B cell (primary cell): ENCODE data around the gene AAK1. TPM values are rescaled to one million over a fixed set of nuclear protein-coding genes. Genes with fewer than 3 reads are reported as not detected.

ENCODE experiments used
- ATAC-seq: fragments of 200-7000 bp; cut with Tn5 transposase; one replicate; pipeline ENCODE4 v1.10.0; 2021; ENCODE audit warnings: low read depth, mild to moderate bottlenecking, moderate number of reproducible peaks, moderate library complexity
- CTCF ChIA-PET: fragments of 350-600 bp; sonication (Branson Sonifier 250); formaldehyde crosslinking; loops from one replicate; lab custom pipeline; 2021; ENCODE audit warnings: antibody characterized with exemption, inconsistent platforms; lab: Charles Lee
- POLR2A ChIA-PET: fragments of 350-600 bp; sonication (Branson Sonifier 250); formaldehyde crosslinking; loops from one replicate; lab custom pipeline; 2021; ENCODE audit warnings: antibody characterized with exemption; lab: Charles Lee
- DNase-seq: peaks from one replicate; pipeline ENCODE4 v3.0.0; 2013
- H2AFZ ChIP-seq: 2 replicates; pipeline ENCODE4 v1.6.1; 2012; ENCODE audit warnings: mild to moderate bottlenecking, low read depth, low read length; ENCODE audit not compliant: insufficient read depth, poor library complexity, severe bottlenecking
- H3K27ac ChIP-seq, 2 donors: 1 replicate in 1 of 2; 2 replicates in 1 of 2; pipeline ENCODE4 v1.5.1; 2012 to 2013; ENCODE audit warnings: low read length in 2 of 2, mild to moderate bottlenecking in 2 of 2, moderate library complexity in 1 of 2
- H3K27me3 ChIP-seq, 4 experiments: fragments of 200-600 bp in 1 of 4; sonication (generic) in 1 of 4; replicated peaks in 1 of 4; 1 replicate in 2 of 4; 2 replicates in 2 of 4; pipeline versions ENCODE4 v1.6.1 to v1.7.0; 2013 to 2016; ENCODE audit warnings: low read length in 3 of 4, mild to moderate bottlenecking in 2 of 4, mixed read lengths in 1 of 4, moderate library complexity in 1 of 4; ENCODE audit not compliant: insufficient read depth in 4 of 4, control insufficient read depth in 3 of 4; ENCODE audit errors: control extremely low read depth in 1 of 4
- H3K36me3 ChIP-seq, 2 experiments: replicated peaks in 1 of 2; 1 replicate in 1 of 2; 2 replicates in 1 of 2; pipeline versions ENCODE4 v1.6.1 to v1.7.1; 2013; ENCODE audit warnings: low read length in 1 of 2; ENCODE audit not compliant: insufficient read depth in 2 of 2, control insufficient read depth in 1 of 2; ENCODE audit errors: control extremely low read depth in 1 of 2, extremely low read depth in 1 of 2
- H3K4me1 ChIP-seq, 2 donors: fragments of 200-600 bp in 1 of 2; sonication (generic) in 1 of 2; 1 replicate in 1 of 2; 2 replicates in 1 of 2; pipeline versions ENCODE4 v1.5.1 to v1.6.1; 2013 to 2017; ENCODE audit warnings: low read length in 2 of 2; ENCODE audit not compliant: control insufficient read depth in 2 of 2, insufficient read depth in 2 of 2
- H3K4me2 ChIP-seq: replicated peaks from 2 replicates; pipeline ENCODE3; 2012; ENCODE audit warnings: mild to moderate bottlenecking, low read depth, low read length; ENCODE audit not compliant: poor library complexity, severe bottlenecking
- H3K4me3 ChIP-seq, 5 experiments: fragments of 200-600 bp in 1 of 5; sonication (generic) in 1 of 5; 1 replicate in 3 of 5; 2 replicates in 2 of 5; pipeline versions ENCODE4 v1.5.1 to v1.7.0; 2011 to 2016; ENCODE audit warnings: low read length in 4 of 5, mild to moderate bottlenecking in 4 of 5, low read depth in 2 of 5, control low read depth in 1 of 5, moderate library complexity in 1 of 5; ENCODE audit not compliant: insufficient read depth in 1 of 5; ENCODE audit errors: control extremely low read depth in 1 of 5, extremely low read depth in 1 of 5
- H3K79me2 ChIP-seq: fragments of 200-600 bp; sonication (generic); one replicate; pipeline ENCODE4 v1.6.0; 2016; ENCODE audit warnings: low read length; ENCODE audit not compliant: control insufficient read depth, insufficient read depth
- H3K9ac ChIP-seq: fragments of 200-600 bp; sonication (generic); 2 replicates; pipeline ENCODE4 v1.6.1; 2017; ENCODE audit warnings: mild to moderate bottlenecking, low read length, moderate library complexity
- H3K9me3 ChIP-seq, 3 donors: one replicate each; pipeline versions ENCODE4 v1.6.1 to v1.7.1; 2013; ENCODE audit warnings: low read length in 2 of 3; ENCODE audit not compliant: control insufficient read depth in 2 of 3, insufficient read depth in 1 of 3; ENCODE audit errors: control extremely low read depth in 1 of 3
- H4K20me1 ChIP-seq: 2 replicates; pipeline ENCODE4 v1.6.0; 2012; ENCODE audit warnings: mild to moderate bottlenecking, low read length; ENCODE audit not compliant: insufficient read depth, control insufficient read depth, poor library complexity, severe bottlenecking
- H3K27ac Mint-ChIP-seq: one replicate; pipeline ENCODE4 v1.8.0; 2021; ENCODE audit warnings: mixed read lengths
- H3K27me3 Mint-ChIP-seq: one replicate; pipeline ENCODE4 v1.8.0; 2021; ENCODE audit warnings: mixed read lengths
- H3K4me1 Mint-ChIP-seq: one replicate; pipeline ENCODE4 v1.8.0; 2021; ENCODE audit warnings: mixed read lengths
- H3K4me3 Mint-ChIP-seq: one replicate; pipeline ENCODE4 v1.8.0; 2021; ENCODE audit warnings: mixed read lengths
- H3K9me3 Mint-ChIP-seq: one replicate; pipeline ENCODE4 v1.8.0; 2022; ENCODE audit warnings: mixed read lengths; ENCODE audit not compliant: insufficient read depth
- CTCF ChIP-seq: fragments of 200-600 bp; IDR thresholded peaks from one replicate; pipeline ENCODE4 v1.8.0; 2022; ENCODE audit warnings: antibody characterized with exemption, mild to moderate bottlenecking
- EZH2 ChIP-seq: IDR thresholded peaks from 2 replicates; pipeline ENCODE4 v1.6.1; 2012; ENCODE audit warnings: borderline replicate concordance, low read depth, mild to moderate bottlenecking, moderate library complexity, low read length; ENCODE audit not compliant: insufficient read depth, poor library complexity, severe bottlenecking
- WGBS: methylation state at CpG from one replicate; pipeline ENCODE4 v1.1.5; 2013; ENCODE audit warnings: missing lambda C conversion rate; ENCODE audit not compliant: insufficient coverage; 5-methylcytosine and 5-hydroxymethylcytosine counted together
- intact Hi-C: fragments of 100-400 bp; cut with micrococcal nuclease; formaldehyde crosslinking; loops from one replicate; pipeline ENCODE4 v1.10.0; 2022
- polyA plus RNA-seq: library from polyadenylated mRNA; depleted of rRNA; stranded (reverse); fragments of >200 nt; gene quantifications from 2 replicates; pipeline ENCODE4 v1.2.3, GENCODE V29; 2012
- total RNA-seq, 2 donors: library from RNA; stranded (reverse); fragments of 120-200 nt in 1 of 2; gene quantifications; 1 replicate in 1 of 2; 2 replicates in 1 of 2; pipeline versions ENCODE4 v1.2.3 to v1.2.4, GENCODE V29; 2013 to 2022

The AAK1 gene
- total and polyA plus RNA-seq, 2 donors (not counting 1 experiment from before 2014, with no cell fraction given), result 2.4 to 7.2 TPM

GRCh38 chr2:69639266-69639665 is 4.3 kb downstream of the AAK1 start:
- ChIA-PET POLR2A (no interaction called here), CTCF (interaction anchor here (0.6 to 1.1 kb wide), 2 partner anchors 178 to 190 kb away, joined by 3 read pairs; no protein-coding TSS in a partner anchor)
- intact Hi-C loops, result no loop called here
- Histone ChIP-seq H3K4me3 (no peak overlapping the region), H3K9me3 (no peaks in the 10 kb centered on the region), H4K20me1 (peaks cover under 1% of the 10 kb centered on the region), H2AFZ (no peak overlapping the region), H3K36me3 (peaks cover 0 to 3% of the 10 kb centered on the region in 2 experiments), H3K4me1 (peaks cover 7 to 15% of the 10 kb centered on the region in 2 donors), H3K9ac (no peak overlapping the region), H3K4me2 (no peak overlapping the region), H3K27me3 (peaks cover 0 to 53% (median 35%) of the 10 kb centered on the region in 4 experiments), H3K27ac (no peak overlapping the region), H3K79me2 (no peaks in the 10 kb centered on the region)
- no peak overlapping the region for H3K27ac Mint-ChIP-seq
- TF ChIP-seq EZH2 (no peak), CTCF (no peak)
- no peaks in the 10 kb centered on the region for H3K9me3 Mint-ChIP-seq
- peaks cover 12% of the 10 kb centered on the region for H3K4me1 Mint-ChIP-seq
- peaks cover 57% of the 10 kb centered on the region for H3K27me3 Mint-ChIP-seq
- no CpG with 5 or more reads among the region's 2 CpGs for WGBS
- no peak for ATAC-seq
- no peak overlapping the region for H3K4me3 Mint-ChIP-seq
- DNase-seq, result no peak

- H3K4me3 Mint-ChIP-seq, result no peak overlapping the region
- no peaks in the 10 kb centered on the region for H3K9me3 ChIP-seq
- DNase-seq (no peak), ATAC-seq (no peak)
- H3K4me1 ChIP-seq, result peaks cover 6 to 11% of the 10 kb centered on the region in 2 donors
- intact Hi-C loops, result no loop called here
- no peak overlapping the region for H3K4me3 ChIP-seq
- H3K27ac Mint-ChIP-seq, result no peak overlapping the region
- no peak for TF ChIP-seq CTCF
- TF ChIP-seq EZH2, result no peak
- WGBS, result 100% methylated on average over 1 of the region's 3 CpGs
- no peak overlapping the region for H3K9ac ChIP-seq
- no peak overlapping the region for H3K27ac ChIP-seq
- no peak overlapping the region for H2AFZ ChIP-seq
- no peaks in the 10 kb centered on the region for H3K79me2 ChIP-seq
- no peak overlapping the region for H3K4me2 ChIP-seq
- H3K27me3 ChIP-seq, result peaks cover 0 to 50% (median 33%) of the 10 kb centered on the region in 4 experiments
- no peaks in the 10 kb centered on the region for H4K20me1 ChIP-seq
- H3K36me3 ChIP-seq, result peaks cover 0 to 3% of the 10 kb centered on the region in 2 experiments
- peaks cover 7% of the 10 kb centered on the region for H3K4me1 Mint-ChIP-seq
- peaks cover 55% of the 10 kb centered on the region for H3K27me3 Mint-ChIP-seq
- H3K9me3 Mint-ChIP-seq, result no peaks in the 10 kb centered on the region
- ChIA-PET CTCF (no interaction called here), POLR2A (no interaction called here)
Observed at GRCh38 chr2:69638630-69639029, 4.9 kb downstream of the AAK1 start.
